RPMI7951 (cell line): Measurements from ENCODE around the gene ADCY2. TPM values are rescaled to one million over a fixed set of nuclear protein-coding genes. Genes with fewer than 3 reads are reported as not detected.

Experiments used
- DNase-seq: peaks from one replicate; pipeline ENCODE4 v3.0.0-alpha.2; 2012; ENCODE audit warnings: low read depth
- total RNA-seq: library from RNA; depleted of rRNA; stranded (reverse); fragments of >200 nt; shearing (Covaris generic); gene quantifications from 2 replicates; pipeline ENCODE4 v1.2.3, GENCODE V29; 2014

The ADCY2 gene
- total RNA-seq, 1 experiment from 2014 or later = under 0.01 TPM

DNA sequence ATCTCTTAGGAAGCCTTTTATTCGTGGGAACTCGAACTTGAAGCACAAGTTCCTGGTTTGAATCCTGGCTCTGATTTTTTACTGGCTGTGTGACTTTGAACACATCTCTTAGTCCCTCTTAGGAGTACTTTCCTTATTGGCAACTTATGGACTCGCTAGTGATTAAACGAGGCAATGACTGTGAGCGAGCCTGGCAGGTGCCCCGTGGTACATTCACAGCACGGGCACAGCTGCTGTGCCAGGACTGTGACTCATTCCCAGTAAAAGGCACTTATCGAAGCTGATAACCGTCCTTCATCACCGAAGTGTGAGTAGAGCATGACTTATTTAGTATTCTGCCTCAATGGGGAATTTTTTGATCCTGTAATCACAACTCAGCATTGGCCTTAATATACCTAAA is 432.3 kb downstream of the ADCY2 start:
- no peak for DNase-seq

DNA sequence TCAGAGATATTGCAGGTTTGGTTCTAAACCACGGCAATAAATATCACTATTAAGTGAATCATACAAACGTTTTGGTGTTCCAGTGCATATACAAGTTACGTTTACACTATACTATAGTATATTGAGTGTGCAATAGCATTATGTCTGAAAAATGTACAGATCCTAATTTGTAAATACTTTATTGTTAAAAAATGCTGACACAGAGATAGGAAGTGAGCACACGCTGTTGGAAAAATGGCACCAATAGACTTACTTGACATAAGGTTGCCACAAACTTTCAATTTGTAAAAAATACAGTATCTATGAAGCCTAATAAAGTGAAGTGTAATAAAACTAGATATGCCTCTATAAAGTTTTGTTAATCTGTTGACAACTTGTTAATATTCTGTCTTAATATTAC is 439.0 kb downstream of the ADCY2 start:
- DNase-seq = no peak

DNA sequence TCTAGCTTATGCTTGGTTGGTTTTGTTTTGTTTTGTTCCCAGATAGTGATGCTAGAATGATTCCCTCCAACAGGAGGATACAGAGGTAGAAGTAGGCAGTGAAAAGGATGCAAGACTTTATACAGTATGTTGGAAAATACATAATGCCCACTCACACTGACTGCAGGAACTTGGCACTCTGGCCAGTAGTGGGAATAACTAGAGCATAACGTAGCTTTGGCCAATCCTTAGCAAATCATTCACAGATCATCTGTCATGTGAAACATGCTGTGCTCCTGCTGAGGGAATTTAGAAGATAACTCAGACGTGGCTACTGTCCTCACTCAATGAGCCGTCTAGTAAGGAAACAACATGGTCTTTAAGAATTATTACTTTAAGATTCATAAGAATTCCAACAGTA is 441.5 kb downstream of the ADCY2 start:
- no peak for DNase-seq

- no peak for DNase-seq
Measured at GRCh38 chr5:7842531-7842930, 446.6 kb downstream of the ADCY2 start.

GRCh38 chr5:7844901-7845300 is 449.0 kb downstream of the ADCY2 start:
- no peak for DNase-seq

DNA sequence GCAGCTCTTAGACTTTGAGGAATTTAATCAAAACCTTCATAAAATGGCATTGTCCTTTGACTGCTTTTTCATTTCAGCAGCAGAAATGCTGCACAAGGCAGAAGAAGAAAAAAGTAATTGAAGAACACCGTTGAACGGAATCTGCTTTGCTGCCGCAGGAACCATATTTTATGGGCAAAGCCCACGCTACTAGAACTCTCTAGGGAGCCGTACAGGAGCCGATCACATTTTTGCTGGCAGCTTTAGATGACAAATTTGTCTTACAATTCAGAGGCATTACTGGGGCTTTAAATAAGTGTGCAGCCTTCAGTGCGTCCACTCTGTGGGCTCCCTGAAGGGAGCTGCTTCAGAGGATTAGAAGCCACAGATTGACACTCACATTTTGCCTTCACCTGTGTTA is 449.6 kb downstream of the ADCY2 start:
- no peak for DNase-seq

DNA sequence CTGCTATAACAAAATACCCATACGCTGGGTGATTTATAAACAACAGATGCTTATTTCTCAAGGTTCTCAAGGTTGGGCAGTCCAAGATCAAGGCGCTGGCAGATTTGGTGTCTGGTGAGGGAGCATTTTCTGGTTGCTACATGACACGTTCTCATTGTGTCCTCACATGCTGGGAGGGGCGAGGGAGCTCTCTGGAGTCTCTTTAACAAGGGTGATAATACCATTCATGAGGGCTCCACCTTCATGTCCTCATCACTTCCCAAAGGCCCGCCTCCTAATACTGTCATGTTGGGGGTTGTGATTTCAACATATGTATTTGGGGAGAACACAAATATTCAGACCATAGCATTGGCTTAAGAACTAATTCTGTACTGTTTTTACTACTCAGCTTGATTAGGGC is 450.4 kb downstream of the ADCY2 start:
- no peak for DNase-seq

- DNase-seq = no peak
Measured at GRCh38 chr5:7848296-7848695, 452.4 kb downstream of the ADCY2 start.

GRCh38 chr5:7849681-7850394 is 453.9 kb downstream of the ADCY2 start:
- peak; percentile 6 for DNase-seq

DNA sequence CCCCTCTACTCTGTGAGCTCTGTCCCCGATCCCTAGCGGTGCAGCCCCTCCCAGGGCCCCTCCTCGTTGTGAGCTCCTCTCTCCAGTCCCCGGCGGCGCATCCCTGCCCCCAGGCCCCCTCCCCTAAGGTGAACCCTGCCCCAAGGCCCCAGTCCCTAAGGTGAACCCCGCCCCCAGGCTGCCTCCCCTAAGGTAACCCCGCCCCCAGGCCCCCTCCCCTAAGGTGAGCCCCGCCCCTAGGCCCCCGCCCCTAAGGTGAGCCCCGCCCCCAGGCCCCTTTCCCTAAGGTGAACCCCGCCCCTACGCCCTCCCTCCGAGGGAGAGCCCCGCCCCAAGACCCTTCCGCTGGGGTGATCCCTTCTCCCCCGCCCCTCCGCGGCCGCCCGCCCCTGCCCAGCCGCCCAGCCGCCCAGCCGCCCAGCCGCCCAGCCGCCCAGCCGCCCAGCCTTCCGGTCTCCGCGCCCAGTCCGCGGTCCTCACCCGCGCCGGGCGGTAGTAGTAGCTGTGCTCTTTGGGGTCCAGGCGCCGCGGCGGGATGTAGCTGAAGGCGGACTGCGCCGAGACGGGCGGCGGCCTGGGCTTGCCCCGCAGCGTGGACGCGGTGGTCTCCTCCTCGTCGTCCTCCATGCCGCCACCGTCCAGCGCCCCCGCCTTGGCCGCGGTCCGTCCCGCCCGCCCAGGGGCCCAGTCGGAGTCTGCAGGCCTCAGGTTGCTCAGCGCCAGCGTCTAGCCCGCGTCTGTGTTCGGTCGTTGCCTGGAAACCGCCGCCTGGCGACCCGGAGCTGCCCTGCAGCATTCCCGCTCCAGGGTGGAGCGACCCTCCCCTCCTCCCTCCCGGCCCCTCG is 454.7 kb downstream of the ADCY2 start, which contains the start of gene CFAP90:
Gene CFAP90, minus strand, starts transcription at position 739 of the 845 bp plus-strand sequence. Its CDS starts 112 bp downstream, at position 627.
- no peak for DNase-seq

DNA sequence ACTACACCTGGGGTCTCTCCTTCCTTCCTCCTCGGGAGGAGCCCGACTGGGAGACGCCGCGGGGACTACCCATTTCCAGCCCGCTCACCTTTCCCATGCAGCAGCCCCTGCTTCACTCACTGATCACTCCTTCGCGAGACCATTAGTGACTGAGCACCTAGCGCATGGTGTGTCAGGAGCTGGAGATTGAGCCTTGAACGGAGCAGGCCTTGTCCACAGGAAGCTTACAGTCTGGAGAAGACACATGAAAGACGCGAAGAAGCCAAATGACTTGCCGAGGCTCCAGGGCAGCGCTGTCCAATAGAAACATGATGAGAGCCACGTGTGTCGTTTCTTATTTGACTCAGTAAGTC is 455.3 kb downstream of the ADCY2 start:
- no peak for DNase-seq

DNA sequence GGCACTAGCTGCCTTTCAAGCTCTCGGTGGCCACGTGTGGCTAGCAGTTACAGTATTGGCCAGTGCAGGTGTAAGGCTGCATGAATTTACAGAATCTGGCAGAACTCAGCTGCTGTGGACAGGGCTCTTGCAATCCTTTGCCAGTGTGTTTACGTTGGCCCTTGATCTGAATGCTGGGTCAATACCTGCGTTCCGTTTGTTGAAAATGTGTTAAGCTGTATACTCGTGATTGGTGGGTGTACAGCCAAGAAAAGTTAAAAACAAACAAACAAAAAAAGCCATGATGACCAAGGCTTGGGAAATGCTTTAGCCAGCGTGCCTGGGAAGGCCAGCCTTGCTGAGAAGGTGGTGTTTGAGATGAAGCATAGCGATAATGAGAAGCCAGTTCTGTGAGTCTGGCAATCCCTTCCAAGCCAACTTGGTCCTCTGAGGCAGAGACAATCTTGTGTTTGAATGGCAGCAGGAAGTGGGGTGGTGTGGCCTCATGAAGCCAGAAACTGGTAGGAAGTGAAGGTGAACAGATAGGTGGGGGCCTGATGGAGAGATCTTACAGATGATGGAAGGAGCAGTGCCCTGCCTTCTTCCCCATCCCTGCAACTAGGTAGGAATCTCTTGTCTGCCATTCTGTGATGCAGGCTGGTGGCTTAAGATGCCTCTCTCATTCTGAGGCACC is 455.8 kb downstream of the ADCY2 start:
- no peak for DNase-seq

DNA sequence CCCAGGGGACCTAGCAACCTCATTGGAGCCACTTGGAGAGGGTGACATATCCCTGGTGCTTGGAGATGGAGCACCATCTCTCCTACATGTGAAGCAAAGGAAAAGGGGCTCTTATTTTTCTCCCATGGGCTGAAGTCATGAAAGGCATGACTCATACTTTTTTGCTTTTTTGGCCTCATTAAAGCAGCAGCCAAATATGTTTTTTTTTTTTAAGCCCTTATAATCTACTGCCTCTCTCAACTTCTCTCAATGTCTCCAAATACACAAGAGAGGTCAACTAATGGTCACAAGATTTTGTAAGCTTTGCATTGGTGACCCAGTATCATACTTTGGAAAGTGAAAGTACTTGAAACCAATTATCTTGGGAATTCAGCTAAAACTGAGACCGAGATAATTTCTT is 456.6 kb downstream of the ADCY2 start:
- no peak for DNase-seq

GRCh38 chr5:7852988-7853387 is 457.1 kb downstream of the ADCY2 start:
- no peak for DNase-seq

- DNase-seq = no peak
Measured at GRCh38 chr5:7855611-7856010, 459.7 kb downstream of the ADCY2 start.

DNA sequence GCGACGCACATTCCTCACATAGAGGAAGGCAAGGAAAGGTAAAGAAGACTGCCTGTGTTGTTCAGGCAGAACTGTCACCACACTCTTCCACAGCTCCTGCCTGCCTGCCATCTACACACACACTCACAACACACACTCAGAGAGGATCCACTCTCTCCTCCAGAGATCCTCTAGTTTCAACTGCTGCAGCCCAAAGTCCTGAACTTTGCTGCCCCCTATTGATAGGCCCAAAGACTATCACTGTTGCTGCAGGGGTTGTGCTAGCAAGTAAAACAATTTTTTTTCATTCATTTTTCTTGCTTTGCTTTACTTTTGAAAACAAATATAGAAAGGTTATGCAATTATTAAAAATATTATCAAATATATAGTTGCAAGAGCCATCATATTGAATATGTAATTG is 460.9 kb downstream of the ADCY2 start:
- DNase-seq = no peak

DNA sequence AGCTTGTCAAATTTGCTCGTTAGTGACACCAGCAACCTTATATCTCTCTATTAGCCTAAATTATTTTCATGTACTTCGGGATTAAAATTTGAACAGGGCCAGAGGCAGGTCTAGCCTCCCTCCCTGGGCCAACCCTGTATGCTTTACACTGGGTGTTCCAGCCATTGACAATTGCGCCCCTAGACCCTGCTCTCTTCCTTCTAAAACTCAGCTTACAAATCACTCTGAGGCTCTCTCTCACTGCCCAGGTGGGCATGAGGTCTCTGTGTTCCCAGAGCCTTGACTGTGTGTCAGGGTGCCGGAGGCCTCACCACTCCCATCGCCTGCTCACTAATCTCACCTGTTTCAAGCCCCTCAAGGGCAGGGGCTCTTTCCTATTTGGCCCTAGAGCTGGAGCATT is 461.4 kb downstream of the ADCY2 start:
- DNase-seq = no peak

DNA sequence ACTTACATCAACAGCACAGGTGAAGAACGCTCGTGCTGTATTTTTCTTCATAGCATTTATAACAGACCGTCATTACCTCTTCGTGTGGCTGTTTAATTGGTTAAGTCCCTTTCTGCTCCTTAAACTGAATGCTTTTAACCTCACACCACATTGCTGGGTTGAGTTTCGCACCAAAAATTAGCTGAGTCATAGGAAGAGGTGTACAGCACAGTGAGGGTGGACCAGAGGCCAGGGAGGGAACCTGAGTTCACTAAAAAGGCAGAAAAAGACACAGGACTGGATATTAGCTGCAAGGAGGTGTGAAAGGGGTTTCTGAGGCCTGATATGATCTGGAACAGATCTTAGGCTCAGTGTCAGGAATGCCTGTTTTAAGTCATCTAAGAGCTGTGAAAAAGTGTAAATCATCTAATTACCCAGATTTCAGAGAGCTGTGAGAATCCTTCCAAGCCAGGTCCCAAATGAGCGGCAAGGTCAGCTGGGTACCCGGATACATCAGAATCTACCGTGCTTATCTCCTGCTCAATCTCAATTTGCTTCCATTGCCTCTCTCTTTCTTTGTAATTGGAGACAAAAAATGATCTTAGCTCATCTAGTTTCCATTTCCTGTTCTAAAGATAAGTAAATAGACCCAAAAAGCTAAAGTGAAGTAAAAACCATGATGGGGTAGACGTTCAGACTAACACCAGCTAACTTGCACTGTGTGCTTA is 462.1 kb downstream of the ADCY2 start:
- no peak for DNase-seq

DNA sequence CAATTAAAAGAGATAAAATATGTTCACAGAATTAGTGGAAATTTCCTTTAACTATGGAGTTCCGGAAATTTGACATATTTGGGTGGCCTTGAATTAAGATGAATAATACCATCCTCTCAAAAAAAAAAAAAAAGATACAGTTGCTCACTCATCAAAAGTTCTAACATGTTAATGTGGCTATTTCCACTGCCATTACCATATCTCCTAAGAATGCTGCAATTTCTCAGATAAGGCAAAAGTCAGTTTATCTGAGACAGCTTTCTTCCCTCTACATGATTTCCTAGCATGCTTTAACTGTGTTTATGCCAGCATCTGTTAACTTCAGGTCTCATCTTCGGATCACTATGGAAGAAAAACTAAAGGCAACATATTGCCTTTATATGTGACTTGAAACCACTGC is 470.3 kb downstream of the ADCY2 start:
- no peak for DNase-seq

- no peak for DNase-seq
Measured at GRCh38 chr5:7867260-7867659, 471.3 kb downstream of the ADCY2 start.

- no peak for DNase-seq
Measured at GRCh38 chr5:7868427-7868772, 472.5 kb downstream of the ADCY2 start.

DNA sequence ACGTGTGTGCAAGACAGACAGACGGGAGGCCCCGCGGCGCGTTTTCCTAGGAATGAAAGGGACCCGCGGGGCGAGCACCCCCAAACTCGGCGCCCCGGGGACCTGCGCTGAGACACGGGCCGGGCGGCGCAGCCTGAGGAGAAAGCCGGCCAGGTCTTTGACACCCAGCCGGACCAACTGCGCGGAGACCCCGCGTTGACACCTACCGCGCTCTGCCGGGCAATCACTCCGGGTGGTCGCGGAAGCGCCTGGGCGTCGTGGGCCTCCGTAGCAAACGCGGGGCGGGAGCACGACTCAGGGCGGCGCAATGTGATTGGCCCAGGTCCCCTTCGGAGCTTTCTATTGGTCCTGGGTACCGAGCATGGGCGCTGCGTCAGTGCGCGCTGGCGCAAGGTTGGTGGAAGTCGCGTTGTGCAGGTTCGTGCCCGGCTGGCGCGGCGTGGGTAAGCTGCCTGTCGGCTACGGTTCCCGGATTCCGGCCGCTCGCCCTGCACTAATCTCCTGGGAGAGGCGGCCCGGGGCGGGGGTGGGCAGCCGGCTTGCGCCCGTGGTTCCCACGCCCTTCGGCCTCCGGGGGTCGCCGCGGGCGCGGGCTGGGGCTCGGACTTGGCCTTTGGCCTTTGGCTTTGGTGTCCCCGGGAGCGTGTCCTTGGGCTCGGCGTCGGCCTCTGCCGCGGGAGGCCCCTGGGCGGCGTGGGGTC is 473.0 kb downstream of the ADCY2 start, which contains the start of the genes FASTKD3 and MTRR:
Gene FASTKD3, minus strand, starts transcription at position 259 of the 701 bp plus-strand sequence. CDS start 948 bp downstream, outside the sequence.
Gene MTRR, plus strand, starts transcription at position 376 of the 701 bp plus-strand sequence. CDS start 1,647 bp downstream, outside the sequence.
- DNase-seq = peak; percentile 89
